Chondrocyte (in vitro differentiated cells): ENCODE measurements around the gene VAV2. TPM values are rescaled to one million over a fixed set of nuclear protein-coding genes. Genes with fewer than 3 reads are reported as not detected.

ENCODE experiments used
- DNase-seq: peaks from one replicate; pipeline ENCODE4 v3.0.0; 2021; ENCODE audit warnings: mixed read lengths, low spot score
- H3K27ac Mint-ChIP-seq: one replicate; pipeline ENCODE4 v1.8.0; 2021; ENCODE audit warnings: mild to moderate bottlenecking, moderate library complexity, mixed read lengths; ENCODE audit not compliant: unreplicated experiment
- H3K27me3 Mint-ChIP-seq: 2 replicates; pipeline ENCODE4 v1.8.0; 2021; ENCODE audit warnings: low read depth, mixed read lengths
- H3K36me3 Mint-ChIP-seq: 2 replicates; pipeline ENCODE4 v1.8.0; 2021; ENCODE audit warnings: low read depth, mixed read lengths
- H3K4me1 Mint-ChIP-seq: 2 replicates; pipeline ENCODE4 v1.8.0; 2021; ENCODE audit warnings: low read depth, mild to moderate bottlenecking, mixed read lengths
- H3K4me3 Mint-ChIP-seq: one replicate; pipeline ENCODE4 v1.8.0; 2021; ENCODE audit warnings: mild to moderate bottlenecking, moderate library complexity, mixed read lengths; ENCODE audit not compliant: unreplicated experiment
- H3K9me3 Mint-ChIP-seq: 2 replicates; pipeline ENCODE4 v1.8.0; 2021; ENCODE audit warnings: low read depth, mixed read lengths
- CTCF ChIP-seq: fragments of 200-600 bp; sonication (generic); IDR thresholded peaks from 2 replicates; pipeline ENCODE4 v1.5.0; 2021; ENCODE audit warnings: antibody characterized with exemption, mild to moderate bottlenecking, moderate library complexity
- total RNA-seq: library from RNA; stranded (reverse); gene quantifications from 3 replicates; pipeline ENCODE4 v1.2.1, GENCODE V29; 2021

Gene VAV2
- total RNA-seq, 1 donor from 2014 or later, result 17.7 TPM

GRCh38 chr9:133968428-133968827 is 23.7 kb downstream of the VAV2 start:
- peaks cover 13% of the 10 kb centered on the region for H3K9me3 Mint-ChIP-seq
- TF ChIP-seq CTCF, result no peak
- H3K36me3 Mint-ChIP-seq, result peaks cover 5% of the 10 kb centered on the region
- H3K4me1 Mint-ChIP-seq, result peaks cover 18% of the 10 kb centered on the region
- H3K4me3 Mint-ChIP-seq, result no peak overlapping the region
- H3K27ac Mint-ChIP-seq, result no peak overlapping the region
- peak; percentile 76 for DNase-seq
- H3K27me3 Mint-ChIP-seq, result no peaks in the 10 kb centered on the region

- no peak for DNase-seq
- H3K9me3 Mint-ChIP-seq, result peaks cover 13% of the 10 kb centered on the region
- TF ChIP-seq CTCF, result no peak
These were observed 24.9 kb downstream of the VAV2 start for GRCh38 chr9:133967024-133967741.

GRCh38 chr9:133964463-133964862 is 27.7 kb downstream of the VAV2 start:
- Mint-ChIP-seq H3K4me1 (peaks cover 23% of the 10 kb centered on the region), H3K27ac (no peak overlapping the region), H3K36me3 (peaks cover 5% of the 10 kb centered on the region), H3K4me3 (no peak overlapping the region), H3K9me3 (peaks cover 13% of the 10 kb centered on the region), H3K27me3 (no peaks in the 10 kb centered on the region)
- TF ChIP-seq CTCF, result no peak
- no peak for DNase-seq

More at GRCh38 chr9:133967024-133967741, 24.9 kb downstream of the VAV2 start:
- H3K4me3 Mint-ChIP-seq, result no peak overlapping the region
- H3K36me3 Mint-ChIP-seq, result peaks cover 5% of the 10 kb centered on the region
- H3K4me1 Mint-ChIP-seq, result peaks cover 21% of the 10 kb centered on the region
- H3K27ac Mint-ChIP-seq, result no peak overlapping the region
- H3K27me3 Mint-ChIP-seq, result no peaks in the 10 kb centered on the region

DNA sequence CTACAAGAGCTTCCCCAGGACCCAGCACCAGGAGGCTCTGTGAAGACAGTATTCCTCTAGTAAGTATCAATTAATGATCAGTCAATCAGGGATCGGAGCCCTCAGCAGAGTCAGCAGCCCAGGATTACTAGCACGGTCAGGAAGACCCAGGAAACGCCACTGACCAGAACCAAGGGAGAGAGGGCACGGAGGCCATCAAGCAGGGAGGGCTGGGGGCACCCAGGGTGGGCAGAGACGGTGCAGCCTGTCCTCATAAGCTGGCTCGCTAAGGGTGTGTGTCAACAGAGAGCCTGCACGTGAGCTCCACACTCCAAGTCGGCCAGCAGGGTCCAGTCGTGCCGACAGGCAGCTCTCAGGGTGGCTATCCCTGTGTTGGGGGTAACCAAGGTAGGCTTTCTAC is 29.0 kb downstream of the VAV2 start:
- Mint-ChIP-seq H3K9me3 (peaks cover 13% of the 10 kb centered on the region), H3K27me3 (no peaks in the 10 kb centered on the region), H3K4me1 (peaks cover 27% of the 10 kb centered on the region), H3K27ac (no peak overlapping the region), H3K4me3 (no peak overlapping the region), H3K36me3 (peaks cover 5% of the 10 kb centered on the region)
- no peak for TF ChIP-seq CTCF
- peak; percentile 85 for DNase-seq

DNA sequence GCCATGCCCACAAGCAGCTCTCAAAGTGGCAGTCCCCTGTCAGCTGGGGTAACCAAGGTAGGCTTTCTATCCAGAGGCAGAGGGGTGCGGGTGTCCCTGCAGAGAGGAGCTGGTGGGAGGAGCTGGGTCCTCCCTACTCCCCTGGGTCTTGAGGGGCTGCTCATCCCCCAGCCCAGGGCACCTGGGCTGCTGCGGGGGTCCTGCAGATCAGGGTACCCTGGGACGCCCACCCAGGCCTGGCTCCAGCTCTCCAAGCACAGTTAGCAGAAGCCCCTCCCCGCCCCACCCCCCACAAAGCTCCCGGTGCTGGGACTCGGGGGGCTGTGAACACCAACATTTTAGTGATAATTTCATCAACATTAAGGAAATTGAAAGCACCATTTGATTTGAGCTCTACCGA is 29.8 kb downstream of the VAV2 start:
- H3K4me1 Mint-ChIP-seq, result peaks cover 32% of the 10 kb centered on the region
- peaks cover 5% of the 10 kb centered on the region for H3K36me3 Mint-ChIP-seq
- H3K27ac Mint-ChIP-seq, result no peak overlapping the region
- peak; percentile 75 for DNase-seq
- TF ChIP-seq CTCF, result no peak
- H3K9me3 Mint-ChIP-seq, result peaks cover 13% of the 10 kb centered on the region
- no peak overlapping the region for H3K4me3 Mint-ChIP-seq
- no peaks in the 10 kb centered on the region for H3K27me3 Mint-ChIP-seq
